Keratinocyte (primary cell): ENCODE data around the gene CFAP53. TPM values are rescaled to one million over a fixed set of nuclear protein-coding genes. Genes with fewer than 3 reads are reported as not detected.

Source experiments
- DNase-seq: peaks from one replicate; pipeline ENCODE4 v3.0.0-alpha.2; 2011; ENCODE audit warnings: low read depth, missing footprints, low spot score
- FAIRE-seq: peaks from 2 replicates; lab custom pipeline; 2011; peaks lifted over from hg19 to GRCh38; lab: Jason Lieb, UNC
- H2AFZ ChIP-seq: 2 replicates; pipeline ENCODE4 v1.6.0; 2012; ENCODE audit warnings: low read length, control low read depth, inconsistent platforms; ENCODE audit not compliant: control insufficient read depth
- H3K27ac ChIP-seq: 2 replicates; pipeline ENCODE4 v1.5.1; 2011; ENCODE audit warnings: low read length; ENCODE audit not compliant: control insufficient read depth, insufficient read depth
- H3K27me3 ChIP-seq: 3 replicates; pipeline ENCODE4 v1.6.0; 2011; ENCODE audit warnings: low read length; ENCODE audit not compliant: control insufficient read depth, insufficient read depth; ENCODE audit errors: extremely low read depth
- H3K36me3 ChIP-seq, 2 experiments: 2 replicates in 1 of 2; 3 replicates in 1 of 2; pipeline ENCODE4 v1.5.1; 2011; ENCODE audit warnings: low read length in 2 of 2, mild to moderate bottlenecking in 1 of 2; ENCODE audit not compliant: control insufficient read depth in 2 of 2, insufficient read depth in 2 of 2; ENCODE audit errors: extremely low read depth in 1 of 2
- H3K4me1 ChIP-seq: 3 replicates; pipeline ENCODE4 v1.5.1; 2011; ENCODE audit warnings: low read length; ENCODE audit not compliant: control insufficient read depth, insufficient read depth; ENCODE audit errors: extremely low read depth
- H3K4me2 ChIP-seq: 3 replicates; pipeline ENCODE4 v1.6.0; 2011; ENCODE audit warnings: low read depth, low read length; ENCODE audit not compliant: control insufficient read depth, insufficient read depth; ENCODE audit errors: extremely low read depth
- H3K4me3 ChIP-seq, 3 experiments: fragments of 200-600 bp in 1 of 3; sonication (generic) in 1 of 3; 2 replicates in 2 of 3; 3 replicates in 1 of 3; pipeline ENCODE4 v1.5.1; 2011 to 2016; ENCODE audit warnings: low read length in 3 of 3, mild to moderate bottlenecking in 3 of 3, control low read depth in 2 of 3, inconsistent platforms in 1 of 3, low read depth in 1 of 3, mixed read lengths in 1 of 3, mixed run types in 1 of 3, moderate library complexity in 1 of 3; ENCODE audit not compliant: control insufficient read depth in 2 of 3, insufficient read depth in 2 of 3; ENCODE audit errors: extremely low read depth in 1 of 3
- H3K79me2 ChIP-seq: 2 replicates; pipeline ENCODE4 v1.6.0; 2012; ENCODE audit warnings: low read length; ENCODE audit not compliant: control insufficient read depth, insufficient read depth
- H3K9ac ChIP-seq: 3 replicates; pipeline ENCODE4 v1.6.0; 2011; ENCODE audit warnings: low read length; ENCODE audit not compliant: control insufficient read depth, insufficient read depth; ENCODE audit errors: extremely low read depth
- H3K9me1 ChIP-seq: 3 replicates; pipeline ENCODE4 v1.6.0; 2011; ENCODE audit warnings: low read length; ENCODE audit not compliant: control insufficient read depth, insufficient read depth; ENCODE audit errors: extremely low read depth
- H3K9me3 ChIP-seq: 2 replicates; pipeline ENCODE4 v1.5.1; 2012; ENCODE audit warnings: low read depth, low read length; ENCODE audit not compliant: control insufficient read depth
- H4K20me1 ChIP-seq: 3 replicates; pipeline ENCODE4 v1.6.0; 2011; ENCODE audit warnings: low read length; ENCODE audit not compliant: control insufficient read depth, insufficient read depth; ENCODE audit errors: extremely low read depth
- CTCF ChIP-seq, 3 experiments: IDR thresholded peaks in 1 of 3; conservative IDR thresholded peaks in 1 of 3; optimal IDR thresholded peaks in 1 of 3; 2 replicates in 2 of 3; 3 replicates in 1 of 3; pipeline versions ENCODE3 to v1.5.1; 2011; ENCODE audit warnings: low read length in 3 of 3, mild to moderate bottlenecking in 3 of 3, moderate library complexity in 2 of 3, control low read depth in 1 of 3, inconsistent platforms in 1 of 3; ENCODE audit not compliant: insufficient read depth in 2 of 3; ENCODE audit errors: extremely low read depth in 1 of 3
- EZH2 ChIP-seq: IDR thresholded peaks from one replicate; pipeline ENCODE4 v1.6.1; 2012; ENCODE audit warnings: inconsistent platforms, mild to moderate bottlenecking, low read length, moderate library complexity
- dilution Hi-C: fragments of 300-500 bp; cut with MboI; formaldehyde crosslinking; loops from one replicate; pipeline ENCODE4 v1.7.0; 2020; ENCODE audit warnings: low sequenced_read_pairs; ENCODE audit not compliant: extremely low pct_ligation_motif_present
- polyA plus RNA-seq, 5 experiments: library from polyadenylated mRNA; depleted of rRNA in 3 of 5; stranded (reverse) in 3 of 5; stranded (forward) in 1 of 5; unstranded in 1 of 5; fragments of >200 nt; gene quantifications; 1 replicate in 1 of 5; 2 replicates in 3 of 5; 3 replicates in 1 of 5; pipeline versions ENCODE4 v1.2.1 to v1.2.3, GENCODE V29; 2011 to 2012; ENCODE audit warnings: missing spikeins in 2 of 5, low read depth in 1 of 5, low replicate concordance in 1 of 5

The CFAP53 gene
- polyA plus RNA-seq, 1 donor (not counting 4 experiments of a cell fraction or from before 2014, with no cell fraction given): 0.59 TPM

GRCh38 chr18:50240080-50240563 lies 26.2 kb downstream of the CFAP53 start:
- H3K9me3 ChIP-seq: peaks cover 7% of the 10 kb centered on the region
- no peaks in the 10 kb centered on the region for H3K9me1 ChIP-seq
- H3K36me3 ChIP-seq: no peaks in the 10 kb centered on the region
- peak overlapping the region; percentile 43 for H3K9ac ChIP-seq
- peak; percentile 94 for DNase-seq
- dilution Hi-C loops: no loop called here
- H3K79me2 ChIP-seq: no peaks in the 10 kb centered on the region
- peak overlapping the region; percentile 88 for H3K27ac ChIP-seq
- no peak overlapping the region for H3K4me3 ChIP-seq
- H2AFZ ChIP-seq: no peak overlapping the region
- no peaks in the 10 kb centered on the region for H4K20me1 ChIP-seq
- TF ChIP-seq CTCF (optimal IDR thresholded peaks at IDR 0.05 in 1 of 3, IDR thresholded peaks at IDR 0.05 in 1 of 3, conservative IDR thresholded peaks at IDR 0.05 in 1 of 3; ENCODE audit: extremely low read depth in 1 of 3, insufficient read depth in 2 of 3, low read length in 3 of 3) (no peak), EZH2 (no peak)
- H3K4me2 ChIP-seq: no peak overlapping the region
- H3K4me1 ChIP-seq: no peaks in the 10 kb centered on the region
- H3K27me3 ChIP-seq: no peaks in the 10 kb centered on the region
- peak; percentile 65 for FAIRE-seq

- Histone ChIP-seq H3K9me1 (no peaks in the 10 kb centered on the region), H3K4me3 (no peak overlapping the region), H3K36me3 (no peaks in the 10 kb centered on the region), H3K4me2 (no peak overlapping the region), H3K79me2 (no peaks in the 10 kb centered on the region), H3K27ac (no peak overlapping the region), H3K9ac (no peak overlapping the region), H3K27me3 (no peaks in the 10 kb centered on the region), H3K9me3 (no peaks in the 10 kb centered on the region), H2AFZ (no peak overlapping the region), H4K20me1 (no peaks in the 10 kb centered on the region), H3K4me1 (peaks cover 3% of the 10 kb centered on the region)
- DNase-seq (no peak), FAIRE-seq (no peak)
- dilution Hi-C loops: no loop called here
- no peak for TF ChIP-seq EZH2
- TF ChIP-seq CTCF (optimal IDR thresholded peaks at IDR 0.05 in 1 of 3, IDR thresholded peaks at IDR 0.05 in 1 of 3, conservative IDR thresholded peaks at IDR 0.05 in 1 of 3; ENCODE audit: extremely low read depth in 1 of 3, insufficient read depth in 2 of 3, low read length in 3 of 3): no peak
These were observed 33.9 kb downstream of the CFAP53 start for GRCh38 chr18:50232419-50232818.
